HG03575 (cell line): Measurements from ENCODE around the gene FBF1.
"Not testable (repeated sequence)": the region's sequence is repeated elsewhere in the genome, so short reads cannot be mapped to it uniquely, and the experiment has no call there.

Experiments used
- ATAC-seq: cut with Tn5 transposase; IDR thresholded peaks from one replicate; pipeline ENCODE4 v1.9.1; 2021; ENCODE audit not compliant: unreplicated experiment, insufficient number of reproducible peaks, low FRiP score; ENCODE audit errors: extremely low read depth

Gene FBF1

DNA sequence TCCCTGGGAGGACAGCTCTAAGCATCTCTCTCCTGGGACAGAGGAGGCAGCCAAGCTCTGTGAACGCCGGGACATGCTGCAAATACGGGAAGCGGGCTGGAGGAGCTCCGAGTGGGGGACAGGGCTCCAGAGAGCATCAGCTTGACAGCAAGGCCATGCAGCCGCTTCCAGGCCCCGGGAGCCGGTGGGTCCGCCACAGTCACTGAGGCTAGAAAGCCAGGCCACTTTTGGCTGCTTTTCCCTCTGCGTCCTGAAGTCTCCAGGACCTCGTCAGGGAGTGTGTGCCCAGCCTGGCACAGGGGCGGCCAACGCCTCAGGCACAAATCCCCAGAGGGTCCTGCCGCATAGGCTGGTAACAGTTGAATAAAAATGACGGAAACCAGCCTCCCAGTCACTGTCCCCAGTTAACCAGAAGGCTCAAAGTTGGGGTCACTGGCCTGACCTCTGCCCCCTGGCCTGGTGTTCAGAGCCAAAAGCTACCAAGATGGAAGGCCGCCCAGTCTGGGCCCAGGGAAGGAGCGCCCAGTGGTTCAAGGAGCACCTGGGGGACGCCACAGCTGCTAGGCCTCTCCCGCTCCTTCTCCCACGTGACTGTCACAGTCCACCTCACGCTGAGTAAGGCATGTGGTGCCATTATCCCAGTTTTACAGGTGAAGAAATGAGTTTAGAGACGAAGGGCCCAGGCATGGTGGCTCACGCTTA lies 40.9 kb downstream of the FBF1 start:
- ATAC-seq = no peak

DNA sequence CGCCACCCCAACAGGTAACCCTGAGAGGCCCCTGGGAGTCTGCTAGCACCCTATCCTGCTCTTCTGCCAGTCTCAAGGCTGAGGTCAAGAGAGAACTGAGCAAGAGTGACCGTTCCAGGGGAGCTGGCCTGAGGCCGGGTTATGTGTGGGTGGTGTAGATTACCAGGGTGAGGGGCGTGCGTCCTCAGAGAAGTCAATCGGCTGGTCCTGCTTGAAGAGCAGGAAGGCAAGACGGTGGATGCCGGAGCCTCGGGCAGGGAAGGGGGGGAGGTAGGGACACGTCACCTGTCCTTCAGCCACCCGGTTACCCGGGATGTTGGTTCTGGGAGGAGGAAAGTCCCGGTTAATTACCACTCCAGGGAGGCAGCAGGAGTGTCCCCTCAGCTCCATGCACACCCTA lies 41.5 kb downstream of the FBF1 start:
- ATAC-seq = no peak

DNA sequence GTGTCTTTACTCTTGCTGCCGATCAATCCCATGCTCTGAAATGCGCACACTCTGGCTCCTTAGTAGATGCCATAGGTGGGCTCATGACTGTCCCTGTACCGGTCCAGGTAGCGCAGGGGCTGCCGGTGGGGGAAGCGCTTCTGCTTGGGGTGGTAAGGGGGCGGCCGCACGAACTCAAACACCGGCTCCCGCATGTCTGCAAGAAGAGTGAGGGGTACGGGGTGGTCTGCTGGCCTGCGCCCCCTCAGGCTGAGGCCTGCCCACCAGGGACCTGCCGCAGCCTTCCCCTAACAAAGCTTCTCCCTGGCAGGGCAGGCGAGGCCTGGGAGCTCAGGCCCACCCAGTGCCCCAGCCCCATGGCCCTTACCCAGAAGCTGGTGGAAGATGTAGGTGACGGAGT lies 42.1 kb downstream of the FBF1 start:
- no peak for ATAC-seq

DNA sequence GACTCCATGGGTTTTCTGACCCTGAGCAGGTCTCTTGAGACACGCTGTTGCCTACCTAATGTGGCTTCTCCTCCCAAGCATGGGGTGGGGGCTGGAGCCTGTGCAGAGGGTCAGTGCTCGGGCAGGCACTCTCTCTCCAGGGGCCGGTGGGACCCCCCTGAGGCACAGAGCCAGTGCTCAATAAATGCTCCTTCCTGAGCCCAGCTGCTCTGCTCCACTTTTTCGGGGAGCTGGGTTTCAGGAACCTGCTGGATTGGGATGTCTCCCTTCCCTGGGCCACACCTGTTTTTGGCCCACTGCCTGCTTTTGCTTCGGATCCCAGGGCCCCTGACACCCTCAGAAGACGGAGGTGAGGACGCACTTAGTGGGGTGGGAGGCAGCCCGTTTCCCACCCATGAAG lies 42.8 kb downstream of the FBF1 start:
- no peak for ATAC-seq

DNA sequence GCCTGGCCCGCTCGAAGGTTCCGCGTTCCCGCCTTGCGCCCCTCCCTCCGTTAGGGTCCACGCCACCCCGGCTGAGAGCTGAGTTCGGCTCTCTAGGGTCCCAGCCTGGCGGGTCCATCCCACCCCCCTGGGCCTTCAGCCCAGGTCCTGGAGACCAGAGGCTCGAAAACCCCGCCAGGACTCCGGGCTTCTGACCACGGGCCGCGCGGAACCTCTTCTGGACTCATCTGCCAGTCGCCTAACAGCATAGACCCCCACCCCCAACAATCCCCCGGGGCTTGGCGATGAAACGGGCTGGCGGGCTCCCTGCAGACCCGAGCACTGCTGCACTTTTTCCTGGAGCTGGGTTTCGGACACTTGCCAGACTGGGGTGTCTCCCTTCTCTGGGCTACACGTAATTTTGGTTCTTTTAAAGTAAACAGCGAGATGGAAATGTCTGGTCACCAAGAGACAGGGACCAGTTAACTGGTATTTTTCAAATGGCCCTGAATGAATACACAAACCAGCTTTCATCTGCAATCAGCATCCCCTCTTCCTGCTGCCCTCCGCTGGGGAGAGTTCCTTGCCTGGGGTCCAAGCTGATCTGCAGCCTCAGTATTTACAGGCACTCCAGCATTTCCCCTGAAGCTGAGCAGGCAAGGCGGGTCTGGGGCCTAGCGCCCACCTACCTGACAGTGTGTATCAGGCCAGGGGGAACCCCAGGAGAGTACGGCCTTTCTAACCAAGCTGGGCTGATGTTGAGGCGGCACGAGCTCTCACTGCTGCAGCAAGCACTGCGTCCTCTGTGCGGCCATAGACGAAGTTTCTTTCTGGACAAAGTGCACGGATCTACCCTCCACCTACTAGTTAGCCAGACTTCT lies 43.5 kb downstream of the FBF1 start:
- no peak for ATAC-seq

DNA sequence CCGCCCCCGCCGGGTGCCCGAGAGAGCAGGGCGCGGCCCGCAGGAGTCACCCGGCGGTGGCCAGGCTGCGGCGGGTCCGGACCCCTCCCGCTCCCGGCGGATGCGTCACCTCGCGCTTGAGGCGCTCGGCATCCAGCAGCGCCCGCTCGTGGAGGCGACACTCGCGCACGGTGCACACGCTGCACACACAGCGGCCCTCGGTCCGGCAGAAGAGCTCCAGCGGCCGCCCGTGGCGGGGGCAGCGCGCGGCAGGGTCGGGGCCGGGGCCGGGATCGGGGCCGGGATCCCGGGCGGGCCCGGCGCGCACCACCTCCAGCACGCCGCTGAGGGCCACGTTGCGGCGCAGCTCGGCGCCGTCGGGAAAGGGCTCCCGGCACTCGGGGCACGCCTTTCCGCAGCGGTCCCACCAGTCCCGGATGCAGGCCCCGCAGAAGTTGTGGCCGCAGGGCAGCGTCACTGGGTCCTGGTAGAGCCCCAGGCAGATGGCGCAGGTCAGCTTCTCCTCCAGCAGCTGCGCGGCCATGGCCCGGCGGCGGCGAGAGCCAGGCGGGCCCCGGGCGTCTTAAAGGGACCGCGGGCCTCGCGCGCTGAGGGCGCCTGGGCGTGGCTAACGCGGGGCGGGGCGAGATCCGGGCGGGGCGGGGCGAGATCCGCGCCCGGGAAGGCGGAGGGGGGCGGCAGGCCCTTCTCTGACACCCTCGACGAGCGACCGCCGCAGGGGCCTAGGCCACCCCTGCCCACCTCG lies 44.3 kb downstream of the FBF1 start, which contains the start of gene TRIM65:
Gene TRIM65 (minus strand): TSS at position 537 of the 745 bp plus-strand sequence. CDS start 14 bp downstream, at position 523.
- ATAC-seq = no peak

DNA sequence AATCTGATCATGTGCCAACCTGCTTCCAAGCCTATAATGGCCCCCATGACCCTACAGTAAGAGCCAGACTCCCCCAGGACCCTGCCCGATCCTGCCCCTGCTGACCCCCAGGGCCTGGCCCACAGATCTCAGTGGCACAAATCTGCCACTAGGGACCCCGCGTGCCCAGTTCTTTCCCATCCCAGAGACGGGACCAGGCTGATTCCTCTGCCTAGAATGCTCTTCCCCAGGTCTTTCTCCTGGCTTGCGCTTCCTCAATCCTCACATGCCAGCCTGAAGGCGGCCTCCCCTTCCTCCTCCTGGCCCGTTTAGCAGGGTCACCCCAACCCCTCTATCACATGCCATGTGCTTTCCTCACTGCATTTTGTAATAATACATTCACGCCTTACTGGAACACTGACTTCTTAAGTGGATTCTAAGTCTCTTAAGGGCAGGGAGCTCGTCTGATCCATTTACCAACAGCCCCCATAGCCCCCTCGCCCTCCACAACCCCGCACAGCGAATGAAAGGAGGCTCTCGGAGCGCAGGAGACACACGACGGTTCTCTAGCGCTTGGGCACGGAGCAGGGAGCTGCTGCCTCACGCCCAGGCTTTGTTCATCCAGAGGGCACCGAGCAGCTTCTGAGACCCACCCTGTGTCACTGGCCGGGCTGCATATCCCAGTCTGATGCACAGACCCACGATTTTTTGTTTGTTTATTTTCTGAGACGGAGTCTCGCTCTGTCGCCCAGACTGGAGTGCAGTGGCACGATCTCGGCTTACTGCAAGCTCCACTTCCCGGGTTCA lies 45.3 kb downstream of the FBF1 start:
- no peak for ATAC-seq

DNA sequence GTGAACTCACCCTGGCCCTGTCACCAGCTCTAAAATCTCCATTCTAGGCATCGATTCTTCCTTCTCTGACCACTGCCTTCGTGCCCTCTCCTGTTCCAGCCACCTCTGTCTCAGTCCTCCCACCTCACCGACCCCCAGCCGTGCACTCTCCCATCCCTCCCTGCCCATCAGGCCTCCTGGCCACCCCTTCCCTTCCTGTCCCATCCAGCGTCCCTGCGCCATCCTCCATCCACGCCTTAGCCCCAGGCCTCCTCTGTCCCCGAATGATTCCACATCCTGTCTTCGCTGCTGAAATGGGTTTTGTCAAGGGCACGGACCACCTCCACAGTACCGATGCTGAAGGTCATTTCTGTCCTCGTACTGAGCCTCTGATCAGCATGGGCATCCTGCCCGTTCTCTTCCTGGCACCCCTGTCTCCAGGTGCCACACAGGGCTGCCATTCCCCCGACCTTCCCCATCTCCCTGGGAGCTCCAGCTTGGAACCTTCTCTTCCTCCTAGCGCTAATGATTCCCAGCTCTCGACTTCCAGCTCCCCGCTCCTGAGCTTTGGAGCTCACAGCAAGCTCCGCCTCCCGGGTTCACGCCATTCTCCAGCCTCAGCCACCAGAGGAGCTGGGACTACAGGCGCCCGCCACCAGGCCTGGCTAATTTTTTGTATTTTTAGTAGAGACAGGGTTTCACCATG lies 46.7 kb downstream of the FBF1 start:
- no peak for ATAC-seq

DNA sequence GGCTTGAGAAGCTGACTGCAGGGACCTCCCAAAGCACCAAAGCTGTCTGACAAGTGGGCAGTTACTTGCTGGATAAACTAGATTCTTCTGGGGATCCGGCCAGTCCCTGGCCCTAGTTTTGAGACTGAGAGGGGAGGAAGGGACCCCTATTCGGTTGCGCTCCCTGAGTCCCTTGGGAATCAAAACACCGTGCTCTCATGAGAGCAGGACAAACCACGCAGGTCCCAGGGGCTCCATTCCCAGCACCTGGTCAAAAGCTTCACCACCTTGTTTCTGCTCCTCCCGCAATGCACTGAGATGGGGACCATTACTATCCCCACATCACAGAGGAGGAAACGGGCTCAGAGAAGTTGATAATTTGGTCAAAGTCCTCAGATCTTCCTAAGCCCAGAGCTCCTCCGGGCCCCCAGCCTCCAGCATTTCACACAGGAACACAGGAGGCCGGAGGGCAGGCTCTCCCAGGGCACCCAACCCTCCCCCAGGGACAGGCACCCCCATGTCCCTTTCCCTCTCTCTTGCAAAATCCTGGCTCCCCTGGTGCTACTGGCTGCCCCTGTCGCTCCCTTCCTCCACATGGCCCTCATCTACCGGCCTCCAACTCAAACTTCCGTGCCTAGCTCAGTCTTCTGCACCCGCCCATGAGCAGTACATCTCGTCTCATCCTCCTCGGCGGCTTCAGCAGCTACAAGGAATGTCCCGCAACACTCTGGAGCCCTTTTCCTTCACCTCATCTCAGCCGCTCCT lies 47.4 kb downstream of the FBF1 start:
- no peak for ATAC-seq

DNA sequence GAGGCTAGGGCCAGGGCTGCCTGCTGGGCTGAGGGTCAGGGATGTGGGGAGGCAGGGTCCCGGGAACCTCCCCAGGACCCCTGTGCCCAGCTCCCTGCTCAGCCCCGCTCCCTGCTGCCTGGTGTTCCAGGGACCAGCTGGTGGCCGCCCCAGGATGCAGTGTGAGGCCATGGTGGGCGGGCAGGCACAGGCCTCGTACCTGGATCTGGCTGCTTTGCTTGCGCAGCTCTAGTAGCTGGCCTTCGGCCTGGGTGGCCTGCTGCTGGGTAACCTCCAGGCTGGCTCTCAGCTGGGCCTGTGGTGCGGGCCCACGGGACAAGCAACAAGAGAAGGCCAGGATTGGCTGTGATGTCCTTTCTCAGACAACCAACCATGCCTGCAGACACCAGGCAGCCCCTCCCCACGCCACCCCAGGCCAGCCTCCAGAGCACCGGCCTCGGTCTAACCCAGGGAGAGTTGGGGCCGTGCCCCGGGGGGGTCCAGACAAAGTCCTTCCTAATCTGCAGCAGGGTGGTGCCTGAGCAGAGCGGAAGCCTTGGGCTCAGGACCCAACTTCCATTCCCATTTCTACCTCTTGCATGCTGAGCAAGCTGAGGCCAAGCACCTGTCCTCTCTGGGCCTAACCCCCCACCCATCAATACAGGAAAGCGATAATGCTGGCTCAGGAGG lies 48.2 kb downstream of the FBF1 start:
- ATAC-seq = no peak

DNA sequence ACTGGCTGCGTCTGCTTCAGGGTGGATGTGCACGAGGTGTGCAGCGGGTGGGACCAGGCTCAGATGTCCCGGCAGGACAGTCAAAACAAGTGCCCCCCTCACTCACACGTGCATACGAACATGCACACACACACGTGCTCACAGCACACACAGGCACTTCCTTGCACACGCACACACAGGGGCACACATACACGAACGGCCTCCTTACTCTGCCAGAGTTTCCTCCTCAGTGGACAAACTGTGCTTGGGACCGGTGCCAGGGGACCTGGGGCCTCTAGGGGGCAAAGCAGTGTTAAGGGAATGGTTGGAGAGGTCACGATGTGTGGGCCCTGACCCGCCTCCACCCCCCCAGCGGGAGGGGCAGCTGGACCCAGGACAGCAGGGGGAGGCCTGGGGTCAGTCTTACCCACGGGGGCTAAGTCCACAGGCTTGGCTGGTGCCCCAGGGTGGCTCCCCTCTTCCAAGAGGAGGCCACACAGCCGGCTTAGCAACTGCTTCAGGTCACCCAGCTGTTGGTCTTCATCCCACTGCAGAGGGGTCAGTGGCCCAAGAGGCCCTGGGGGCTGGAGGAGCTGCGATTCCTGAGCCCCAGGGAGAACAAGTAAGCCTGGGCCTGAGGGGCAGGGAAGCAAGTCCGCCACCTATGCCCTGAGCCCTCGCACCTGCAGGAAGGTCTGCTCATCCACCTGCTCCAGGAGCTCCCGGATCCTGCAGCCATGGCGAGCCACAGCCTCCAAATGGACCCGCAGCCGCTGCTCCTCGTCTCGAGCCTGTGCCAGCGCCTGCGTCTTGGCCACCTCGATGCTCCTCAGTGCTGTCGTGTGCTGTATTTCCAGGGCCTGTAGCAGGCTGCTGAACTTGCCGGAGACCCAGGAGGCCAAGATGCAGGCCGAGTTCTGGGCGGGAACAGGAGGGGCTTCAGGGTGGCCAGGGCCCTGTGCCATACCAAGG lies 49.0 kb downstream of the FBF1 start:
- no peak for ATAC-seq

DNA sequence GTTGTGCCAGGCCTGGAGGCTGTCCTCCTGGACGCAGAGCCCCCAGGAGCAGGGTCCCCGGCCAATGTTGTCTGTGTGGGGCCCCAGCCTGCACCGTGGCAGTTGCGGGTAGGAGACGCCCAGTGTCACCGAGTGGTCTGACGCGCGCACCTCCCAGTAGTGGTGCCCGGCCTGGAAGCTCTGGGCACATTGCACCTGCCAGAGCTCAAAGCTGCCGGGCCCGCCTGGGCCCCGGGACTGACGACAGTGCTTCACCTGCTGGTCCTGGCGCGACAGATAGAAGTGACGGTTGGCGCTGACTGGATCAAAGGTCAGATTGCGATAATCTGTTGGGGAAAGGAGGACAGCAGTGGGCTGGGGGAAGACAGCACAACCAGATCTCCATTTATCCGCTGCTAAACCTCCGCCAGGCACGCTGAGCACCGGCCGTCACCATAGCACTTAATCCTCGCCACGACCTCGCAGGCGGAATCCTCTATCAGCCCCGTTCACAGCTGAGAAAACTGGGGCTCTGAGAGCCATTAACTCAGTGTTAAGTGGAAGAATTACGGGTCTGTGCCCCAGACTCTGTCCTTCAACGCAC lies 49.7 kb downstream of the FBF1 start:
- ATAC-seq = no peak

DNA sequence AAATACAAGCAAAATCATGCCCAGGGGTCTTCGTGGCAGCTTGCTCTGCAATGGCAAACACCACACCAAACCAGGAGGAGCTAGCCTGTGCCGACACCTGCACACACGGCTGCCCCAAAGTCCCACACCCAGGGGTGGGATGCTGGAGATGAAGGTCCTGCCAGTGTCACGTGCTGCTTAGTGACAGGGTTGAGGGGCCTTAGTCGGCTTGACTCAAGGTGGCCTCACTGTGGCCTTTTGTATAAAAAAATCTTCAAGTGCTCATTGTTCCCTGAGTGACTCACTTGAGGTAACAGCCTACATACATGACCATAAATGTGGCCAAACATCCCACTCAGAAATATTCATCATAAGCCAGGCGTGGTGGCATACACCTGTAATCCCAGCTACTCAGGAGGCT lies 51.4 kb downstream of the FBF1 start:
- ATAC-seq = no peak

DNA sequence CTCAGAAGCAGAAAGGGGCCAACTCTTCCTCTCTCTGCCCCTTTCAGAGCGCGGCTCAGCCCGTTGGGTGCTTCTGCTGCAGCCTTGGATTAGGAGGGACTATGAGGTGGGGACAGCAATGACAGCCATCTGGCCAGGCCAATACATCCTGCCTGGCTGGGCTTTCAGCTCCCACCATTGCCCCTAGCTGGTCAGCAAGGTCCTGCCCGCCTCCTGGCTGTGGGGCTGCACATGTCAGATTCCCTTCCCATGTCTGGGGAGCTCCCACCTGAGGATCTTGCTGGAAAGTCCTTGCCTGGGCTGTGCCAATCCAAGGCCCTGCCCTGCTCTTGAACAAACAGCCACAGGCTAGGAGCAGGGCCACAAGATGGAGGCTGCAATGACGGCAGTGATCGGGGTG lies 52.4 kb downstream of the FBF1 start:
- ATAC-seq = no peak

DNA sequence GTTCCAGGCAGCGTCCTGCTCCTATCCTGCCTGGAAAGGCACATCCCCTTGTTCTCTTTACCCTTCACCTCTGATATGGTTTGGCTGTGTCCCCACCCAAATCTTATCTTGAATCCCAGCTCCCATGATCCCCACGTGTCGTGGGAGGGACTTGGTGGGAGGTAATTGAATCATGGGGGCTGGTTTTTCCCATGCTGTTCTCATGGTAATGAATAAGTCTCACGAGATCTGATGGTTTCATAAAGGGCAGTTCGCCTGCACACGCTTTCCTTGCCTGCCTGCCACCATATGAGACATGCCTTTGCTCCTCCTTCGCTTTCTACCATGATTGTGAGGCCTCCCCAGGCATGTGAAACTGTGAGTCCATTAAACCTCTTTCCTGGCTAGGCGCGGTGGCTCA lies 55.0 kb downstream of the FBF1 start:
- not testable (repeated sequence) for ATAC-seq

DNA sequence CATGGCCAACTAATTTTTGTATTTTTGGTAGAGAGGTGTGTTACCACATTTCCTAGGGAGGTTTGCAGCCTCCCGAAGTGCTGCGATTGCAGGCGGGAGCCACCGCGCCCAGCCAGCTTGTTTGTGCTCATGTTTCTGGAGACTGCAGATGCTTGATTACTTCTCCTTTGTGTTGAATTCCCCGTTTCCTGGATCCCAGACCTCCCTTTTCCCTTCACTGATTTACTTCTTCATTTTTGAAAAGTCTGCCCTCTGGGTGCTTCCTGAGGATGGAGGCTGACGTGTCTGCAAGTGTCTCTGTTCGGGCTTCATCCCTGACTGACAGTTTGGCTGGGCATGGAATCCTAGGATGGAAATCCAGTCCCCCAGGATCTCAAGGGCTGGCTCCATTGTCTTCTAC lies 55.4 kb downstream of the FBF1 start:
- no peak for ATAC-seq
